Uterus (tissue), 4 donors: Measurements from ENCODE around the gene INPP4A. TPM values are rescaled to one million over a fixed set of nuclear protein-coding genes. Genes with fewer than 3 reads are reported as not detected.

Experiments used
- DNase-seq, 2 donors: peaks; one replicate each; pipeline ENCODE4 v3.0.0-alpha.2; 2019 to 2020
- H3K27ac ChIP-seq, 2 donors: fragments of 200-600 bp; sonication (generic); 1 replicate in 1 of 2; 2 replicates in 1 of 2; pipeline ENCODE4 v1.5.1; 2016 to 2018
- H3K27me3 ChIP-seq, 2 donors: fragments of 200-600 bp; sonication (generic); one replicate each; pipeline ENCODE4 v1.5.1; 2018 to 2019; ENCODE audit warnings: control low read depth in 1 of 2
- H3K36me3 ChIP-seq, 2 donors: fragments of 200-600 bp; sonication (generic); one replicate each; pipeline ENCODE4 v1.5.1; 2019; ENCODE audit warnings: control low read depth in 1 of 2
- H3K4me1 ChIP-seq, 2 donors: fragments of 200-600 bp; sonication (generic); one replicate each; pipeline ENCODE4 v1.5.1; 2018 to 2019; ENCODE audit warnings: control low read depth in 1 of 2
- H3K4me3 ChIP-seq, 2 donors: fragments of 200-600 bp; sonication (generic); 1 replicate in 1 of 2; 2 replicates in 1 of 2; pipeline ENCODE4 v1.5.1; 2018 to 2019; ENCODE audit warnings: mild to moderate bottlenecking in 1 of 2
- H3K9me3 ChIP-seq, 2 donors: fragments of 200-600 bp; sonication (generic); one replicate each; pipeline ENCODE4 v1.5.1; 2019; ENCODE audit warnings: control low read depth in 1 of 2
- POLR2A ChIP-seq, 2 donors: fragments of 450-650 bp; IDR thresholded peaks; one replicate each; pipeline ENCODE4 v1.6.1; 2016; ENCODE audit warnings: antibody characterized with exemption in 2 of 2, mild to moderate bottlenecking in 1 of 2, moderate library complexity in 1 of 2
- intact Hi-C: fragments of 100-400 bp; cut with DNase I; formaldehyde crosslinking; loops from one replicate; pipeline ENCODE4 v1.15.1; 2023; ENCODE audit warnings: low total_unique reads
- total RNA-seq, 4 donors: library from RNA; depleted of rRNA in 3 of 4; stranded (reverse); fragments of >200 nt in 3 of 4; gene quantifications; one replicate each; pipeline versions ENCODE4 v1.1.0 to v1.2.4, GENCODE V29; 2014 to 2023
- TF ChIP-seq, protein P1 (sequence below), 4 experiments: fragments of 200-600 bp in 2 of 4; fragments of 450-650 bp in 2 of 4; sonication (generic) in 2 of 4; IDR thresholded peaks; one replicate each; pipeline ENCODE4 v1.5.1; 2016 to 2019; ENCODE audit warnings: antibody characterized with exemption in 4 of 4, mild to moderate bottlenecking in 2 of 4, moderate library complexity in 1 of 4
- donor health status: DM: yes; HTN: yes; CAD: no.

INPP4A gene
- total RNA-seq, 4 donors from 2014 or later: 8.7 to 40.2 (median 35.2) TPM

DNA sequence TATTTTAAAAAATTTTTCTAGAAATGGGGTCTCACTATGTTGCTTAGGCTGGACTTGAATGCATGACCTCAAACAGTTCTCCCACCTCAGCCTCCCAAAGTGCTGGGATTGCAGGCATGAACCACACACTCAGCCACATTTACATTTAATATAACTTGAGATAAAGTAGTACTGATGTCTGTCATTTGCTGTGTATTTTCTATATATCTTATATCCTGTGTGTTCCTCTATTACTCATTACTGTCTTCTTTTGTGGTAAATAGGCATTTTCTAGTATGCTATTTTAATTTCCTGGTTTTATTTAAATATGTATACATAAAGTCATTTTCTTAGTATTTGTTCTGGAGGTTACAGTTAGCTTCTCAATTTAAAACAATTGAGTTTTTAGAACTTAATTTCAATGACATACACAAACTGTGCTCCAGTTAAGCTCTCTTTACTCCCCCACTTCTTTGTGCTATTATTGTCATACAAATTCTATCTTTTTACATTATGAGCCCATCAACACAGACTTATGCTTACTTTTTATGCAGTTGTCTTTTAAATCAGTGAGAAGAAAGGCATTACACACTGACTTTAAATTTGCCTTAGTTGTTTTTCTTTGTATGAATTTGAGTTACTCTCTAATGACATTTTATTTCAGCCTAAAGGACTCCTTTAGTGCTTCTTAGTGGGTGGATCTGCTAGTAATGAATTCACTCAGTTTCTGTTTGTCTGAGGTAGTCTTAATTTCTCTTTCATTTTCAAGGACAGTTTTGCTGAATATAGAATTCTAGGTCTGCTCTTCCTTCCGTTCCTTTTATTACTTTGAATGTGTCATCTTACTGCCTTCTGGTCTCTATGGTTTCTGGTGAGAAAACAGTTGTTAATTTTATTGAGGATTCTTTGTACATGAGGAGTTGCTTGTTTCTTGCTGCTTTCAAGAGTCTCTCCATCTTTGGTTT, 6.2 kb upstream of the INPP4A start:
- no peak overlapping the region for H3K27ac ChIP-seq
- H3K27me3 ChIP-seq: no peaks in the 10 kb centered on the region
- intact Hi-C loops: no loop called here
- TF ChIP-seq, protein P1, sequence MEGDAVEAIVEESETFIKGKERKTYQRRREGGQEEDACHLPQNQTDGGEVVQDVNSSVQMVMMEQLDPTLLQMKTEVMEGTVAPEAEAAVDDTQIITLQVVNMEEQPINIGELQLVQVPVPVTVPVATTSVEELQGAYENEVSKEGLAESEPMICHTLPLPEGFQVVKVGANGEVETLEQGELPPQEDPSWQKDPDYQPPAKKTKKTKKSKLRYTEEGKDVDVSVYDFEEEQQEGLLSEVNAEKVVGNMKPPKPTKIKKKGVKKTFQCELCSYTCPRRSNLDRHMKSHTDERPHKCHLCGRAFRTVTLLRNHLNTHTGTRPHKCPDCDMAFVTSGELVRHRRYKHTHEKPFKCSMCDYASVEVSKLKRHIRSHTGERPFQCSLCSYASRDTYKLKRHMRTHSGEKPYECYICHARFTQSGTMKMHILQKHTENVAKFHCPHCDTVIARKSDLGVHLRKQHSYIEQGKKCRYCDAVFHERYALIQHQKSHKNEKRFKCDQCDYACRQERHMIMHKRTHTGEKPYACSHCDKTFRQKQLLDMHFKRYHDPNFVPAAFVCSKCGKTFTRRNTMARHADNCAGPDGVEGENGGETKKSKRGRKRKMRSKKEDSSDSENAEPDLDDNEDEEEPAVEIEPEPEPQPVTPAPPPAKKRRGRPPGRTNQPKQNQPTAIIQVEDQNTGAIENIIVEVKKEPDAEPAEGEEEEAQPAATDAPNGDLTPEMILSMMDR (IDR thresholded peaks at IDR 0.05): no peak
- no peak for TF ChIP-seq POLR2A (IDR thresholded peaks at IDR 0.05)
- no peaks in the 10 kb centered on the region for H3K4me1 ChIP-seq
- H3K4me3 ChIP-seq: no peak overlapping the region
- H3K9me3 ChIP-seq: no peaks in the 10 kb centered on the region
- DNase-seq: no peak
- no peaks in the 10 kb centered on the region for H3K36me3 ChIP-seq

DNA sequence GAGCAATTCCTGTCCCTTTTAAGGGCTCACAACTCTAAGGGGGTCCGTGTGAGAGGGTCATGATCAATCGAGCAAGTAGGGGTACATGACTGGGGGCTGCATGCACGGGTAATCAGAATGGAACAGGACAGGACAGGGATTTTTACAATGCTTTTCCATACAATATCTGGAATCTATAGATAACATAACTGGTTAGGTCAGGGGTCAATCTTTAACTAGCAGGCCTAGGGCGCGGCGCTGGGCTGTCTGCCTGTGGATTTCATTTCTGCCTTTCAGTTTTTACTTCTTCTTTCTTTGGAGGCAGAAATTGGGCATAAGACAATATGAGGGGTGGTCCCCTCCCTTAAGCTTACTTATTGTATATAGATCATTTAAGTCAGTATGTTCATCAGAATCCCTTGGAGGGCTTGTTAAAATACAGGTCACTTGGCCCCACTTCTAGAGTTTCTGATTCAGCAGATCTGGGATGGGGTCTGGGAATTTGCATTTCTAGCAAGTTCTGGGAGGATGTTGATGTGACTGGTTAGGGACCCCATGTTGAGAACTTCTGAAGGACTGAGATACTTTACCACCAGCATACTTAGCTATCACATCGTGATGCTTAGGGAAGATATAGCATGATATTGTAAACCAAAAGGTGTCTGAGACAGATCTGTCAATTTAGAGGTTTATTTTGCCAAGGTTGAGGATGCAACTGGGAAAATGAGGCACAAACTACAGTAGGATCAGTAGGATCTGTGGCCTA, 2.8 kb upstream of the INPP4A start:
- no peak overlapping the region for H3K27ac ChIP-seq
- H3K9me3 ChIP-seq: no peaks in the 10 kb centered on the region
- no peak overlapping the region for H3K4me3 ChIP-seq
- intact Hi-C loops: no loop called here
- no peaks in the 10 kb centered on the region for H3K27me3 ChIP-seq
- no peak for DNase-seq
- H3K4me1 ChIP-seq: peaks cover 0 to 4% of the 10 kb centered on the region in 2 donors
- TF ChIP-seq, protein P1 (IDR thresholded peaks at IDR 0.05): no peak
- H3K36me3 ChIP-seq: no peaks in the 10 kb centered on the region

DNA sequence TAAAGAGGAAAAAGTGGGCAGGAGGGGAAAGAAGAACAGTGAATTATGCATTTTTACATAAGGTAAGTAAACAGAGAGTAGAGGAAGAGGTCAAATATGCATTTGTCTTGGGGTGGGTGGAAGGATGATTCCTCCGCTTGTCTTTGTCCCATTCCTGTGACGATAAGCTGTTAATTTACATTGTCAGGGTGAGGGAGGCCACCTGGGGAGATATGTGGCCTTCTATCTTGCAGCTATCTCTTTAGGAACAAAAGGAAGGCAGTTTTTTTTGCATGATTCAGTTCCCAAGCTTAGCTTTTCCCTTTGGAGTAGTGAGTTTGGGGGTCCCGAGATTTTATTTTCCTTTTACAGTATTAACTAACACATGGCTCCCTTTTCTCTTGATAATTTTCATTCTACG, 2.2 kb upstream of the INPP4A start:
- Histone ChIP-seq H3K36me3 (no peaks in the 10 kb centered on the region), H3K4me1 (peaks cover 0 to 4% of the 10 kb centered on the region in 2 donors), H3K27ac (no peak overlapping the region), H3K9me3 (no peaks in the 10 kb centered on the region), H3K27me3 (no peaks in the 10 kb centered on the region), H3K4me3 (no peak overlapping the region)
- DNase-seq: no peak
- no peak for TF ChIP-seq POLR2A (IDR thresholded peaks at IDR 0.05)
- TF ChIP-seq, protein P1 (IDR thresholded peaks at IDR 0.05): no peak
- intact Hi-C loops: no loop called here

DNA sequence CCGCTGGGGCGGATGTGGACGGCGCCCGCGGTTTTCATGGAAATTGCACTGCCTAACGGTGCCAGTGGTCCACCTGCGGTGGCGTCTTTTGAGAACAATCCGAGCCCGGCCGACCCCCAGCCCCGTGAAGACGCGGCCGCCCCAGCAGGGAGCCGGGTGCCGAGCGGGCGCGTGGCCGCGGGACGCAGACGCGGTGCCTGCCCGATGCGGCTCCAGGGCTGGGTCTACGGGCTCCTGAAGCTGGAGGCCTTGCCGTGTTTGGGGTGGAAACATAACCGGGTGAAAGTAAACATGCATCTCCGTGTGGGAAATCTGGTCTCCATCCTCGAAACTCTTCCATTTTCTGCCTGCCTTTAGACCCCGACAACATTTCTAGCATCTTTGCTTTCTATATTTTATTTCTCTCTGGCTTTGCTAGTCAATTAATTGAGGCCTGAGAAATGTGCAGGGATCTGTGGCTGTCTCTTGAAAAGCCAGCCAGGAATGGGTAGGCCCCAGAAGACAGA, 572 bp downstream of the INPP4A start:
- Histone ChIP-seq H3K4me3 (peak overlapping the region; percentile 64 to 68), H3K27ac (peak overlapping the region; percentile 68 to 79), H3K36me3 (no peaks in the 10 kb centered on the region), H3K9me3 (no peaks in the 10 kb centered on the region), H3K27me3 (no peaks in the 10 kb centered on the region), H3K4me1 (peaks cover 0 to 4% of the 10 kb centered on the region in 2 donors)
- TF ChIP-seq, protein P1 (IDR thresholded peaks at IDR 0.05): no peak
- no peak for TF ChIP-seq POLR2A (IDR thresholded peaks at IDR 0.05)
- intact Hi-C loops: no loop called here
- no peak for DNase-seq
